ENCODE results near the gene HLTF. TPM values are rescaled to one million over a fixed set of nuclear protein-coding genes. Genes with fewer than 3 reads are reported as not detected.
A peak's percentile ranks its signal among the peaks of the same experiment; 100 is the strongest.

The HLTF gene
- total RNA-seq, 1 donor from 2014 or later: 19.6 TPM

DNA sequence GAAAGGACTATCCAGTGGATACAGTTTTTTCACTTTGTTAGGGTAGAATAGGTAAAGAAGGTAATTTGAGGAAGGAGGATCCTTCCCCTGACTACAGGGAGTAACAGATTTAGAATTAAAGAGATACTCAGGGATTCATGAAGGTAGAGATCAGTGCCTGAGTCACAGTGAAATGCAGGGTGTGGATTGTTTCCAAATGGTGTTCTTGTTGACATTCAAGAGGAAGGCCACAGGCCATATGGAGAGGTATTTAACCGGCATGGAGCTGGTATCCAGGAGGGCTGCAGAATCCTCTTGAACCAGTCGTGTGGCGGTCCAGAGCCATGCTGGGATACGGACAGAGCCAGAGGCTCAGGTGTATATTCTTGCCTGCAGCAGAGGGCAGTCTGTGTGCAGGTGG, 66.8 kb downstream of the HLTF start:
- no peak overlapping the region for H3K27ac Mint-ChIP-seq
- no peak overlapping the region for H3K4me3 Mint-ChIP-seq
- peaks cover 30% of the 10 kb centered on the region for H3K36me3 Mint-ChIP-seq (ENCODE audit: low read depth)
- peaks cover 13% of the 10 kb centered on the region for H3K4me1 Mint-ChIP-seq
- peak; percentile 54 for DNase-seq
- no peaks in the 10 kb centered on the region for H3K27me3 Mint-ChIP-seq
- peaks cover 2% of the 10 kb centered on the region for H3K9me3 Mint-ChIP-seq
- intact Hi-C loops (cut with micrococcal nuclease): no loop called here

DNA sequence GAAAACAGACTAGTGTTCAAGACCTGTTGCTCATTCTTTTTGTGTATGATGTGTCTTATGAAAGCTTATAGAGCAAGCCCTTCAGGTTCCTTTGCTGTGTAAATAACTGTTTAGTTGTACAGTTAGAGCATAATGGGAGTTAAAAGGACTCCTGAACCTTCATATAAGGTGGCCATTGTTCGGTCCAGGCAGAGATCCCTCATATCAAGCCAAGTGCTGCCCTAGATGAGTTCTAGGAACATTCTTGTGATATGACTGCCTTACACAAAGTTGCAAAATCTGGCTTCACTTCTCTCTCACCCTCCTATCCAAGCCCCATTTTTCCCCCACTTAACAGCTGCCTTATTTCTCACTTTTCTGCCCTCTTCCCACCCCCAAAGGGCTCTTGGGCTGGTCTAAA, 68.1 kb downstream of the HLTF start:
- H3K9me3 Mint-ChIP-seq: no peaks in the 10 kb centered on the region
- no peaks in the 10 kb centered on the region for H3K27me3 Mint-ChIP-seq
- H3K4me3 Mint-ChIP-seq: no peak overlapping the region
- peak; percentile 32 for DNase-seq
- peaks cover 13% of the 10 kb centered on the region for H3K4me1 Mint-ChIP-seq
- peaks cover 31% of the 10 kb centered on the region for H3K36me3 Mint-ChIP-seq (ENCODE audit: low read depth)
- intact Hi-C loops (cut with micrococcal nuclease): no loop called here
- H3K27ac Mint-ChIP-seq: no peak overlapping the region

DNA sequence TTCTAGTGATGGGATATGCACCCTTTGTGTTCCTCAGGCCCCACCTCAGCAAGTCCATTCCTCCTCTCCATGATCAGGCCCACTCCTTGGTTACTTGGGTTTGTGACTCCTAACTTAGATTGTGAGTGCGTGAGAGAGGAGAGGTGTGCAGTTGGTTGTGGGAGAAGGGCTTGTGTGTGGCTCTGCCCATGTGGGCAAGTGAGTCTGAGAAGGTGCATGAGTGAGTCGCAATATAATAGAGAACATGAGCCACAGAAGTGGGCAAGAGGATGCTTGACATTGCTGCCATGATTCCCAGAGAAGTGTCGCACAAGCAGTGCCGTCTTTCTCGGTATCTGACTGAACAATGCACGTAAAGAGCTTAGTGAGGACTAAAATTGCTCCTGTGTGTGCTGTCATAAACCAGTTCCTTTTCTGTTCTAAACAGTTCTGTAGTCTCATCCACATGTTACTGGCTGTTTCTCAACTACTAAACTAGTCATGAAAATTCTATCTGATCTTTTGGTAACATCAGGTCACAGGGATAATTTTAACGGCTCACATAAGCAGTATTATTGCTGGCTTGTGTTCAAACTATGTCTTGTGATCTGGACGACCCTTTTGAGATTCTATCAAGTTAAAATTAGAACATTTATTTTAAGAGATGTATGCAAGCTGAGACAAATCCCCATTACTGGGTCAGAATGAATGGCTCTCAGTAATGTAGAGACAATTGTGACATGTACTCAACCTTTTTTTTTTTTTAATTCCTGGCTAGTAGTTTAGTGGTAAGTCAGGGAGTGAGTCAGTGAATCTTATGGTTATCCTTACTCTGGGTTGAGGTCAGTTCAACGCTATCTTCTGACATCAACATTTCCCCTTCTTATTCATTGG, 69.4 kb downstream of the HLTF start:
- intact Hi-C loops (cut with micrococcal nuclease): no loop called here
- Mint-ChIP-seq H3K4me3 (no peak overlapping the region), H3K36me3 (ENCODE audit: low read depth) (peaks cover 34% of the 10 kb centered on the region), H3K9me3 (no peaks in the 10 kb centered on the region), H3K4me1 (peaks cover 13% of the 10 kb centered on the region), H3K27ac (no peak overlapping the region), H3K27me3 (no peaks in the 10 kb centered on the region)
- peak; percentile 45 for DNase-seq

DNA sequence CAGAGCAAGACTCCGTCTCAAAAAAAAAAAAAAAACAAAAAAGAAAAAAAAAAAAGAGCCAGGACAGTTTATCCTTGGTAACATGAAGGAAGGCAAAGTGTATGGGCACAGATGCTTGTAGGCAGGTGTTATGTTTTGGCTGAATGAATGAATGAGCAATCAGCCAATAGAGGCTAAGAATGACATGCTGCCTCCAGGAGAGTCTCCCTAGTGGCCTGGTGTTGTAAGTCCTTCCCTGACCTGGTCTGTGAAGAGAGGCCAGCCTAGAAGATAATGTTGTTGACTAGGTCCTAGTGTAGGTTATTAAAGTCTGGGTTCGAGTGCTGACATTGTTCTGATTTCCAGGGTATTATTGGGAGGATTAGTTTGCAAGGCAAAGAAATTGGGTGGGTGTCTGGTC, 70.1 kb downstream of the HLTF start:
- Mint-ChIP-seq H3K36me3 (ENCODE audit: low read depth) (peaks cover 40% of the 10 kb centered on the region), H3K27ac (no peak overlapping the region), H3K9me3 (no peaks in the 10 kb centered on the region), H3K27me3 (no peaks in the 10 kb centered on the region), H3K4me3 (no peak overlapping the region), H3K4me1 (peaks cover 15% of the 10 kb centered on the region)
- DNase-seq: no peak
- intact Hi-C loops (cut with micrococcal nuclease): no loop called here

DNA sequence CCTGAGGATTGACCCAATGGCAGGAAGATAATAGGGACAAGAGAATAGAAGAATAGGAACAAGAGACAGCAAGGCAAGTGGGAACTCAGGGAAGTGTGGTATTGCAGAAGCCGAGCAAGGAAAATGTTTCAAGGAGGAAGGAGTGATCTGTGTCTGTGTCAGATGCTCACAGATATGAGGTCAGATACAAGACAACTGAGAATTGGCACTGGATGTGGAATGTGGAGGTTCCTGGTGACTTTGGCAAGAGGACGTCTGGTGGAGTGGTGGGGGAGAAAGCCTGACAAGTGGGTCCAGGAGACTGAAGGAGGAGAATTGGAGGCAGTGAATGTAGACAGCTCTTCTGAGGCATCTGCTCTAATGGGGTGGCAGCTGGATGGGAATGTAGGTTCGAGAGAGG, 70.9 kb downstream of the HLTF start:
- peaks cover 16% of the 10 kb centered on the region for H3K4me1 Mint-ChIP-seq
- intact Hi-C loops (cut with micrococcal nuclease): no loop called here
- H3K36me3 Mint-ChIP-seq (ENCODE audit: low read depth): peaks cover 49% of the 10 kb centered on the region
- no peaks in the 10 kb centered on the region for H3K27me3 Mint-ChIP-seq
- DNase-seq: peak; percentile 39
- H3K27ac Mint-ChIP-seq: peak overlapping the region; percentile 17
- no peaks in the 10 kb centered on the region for H3K9me3 Mint-ChIP-seq
- no peak overlapping the region for H3K4me3 Mint-ChIP-seq

DNA sequence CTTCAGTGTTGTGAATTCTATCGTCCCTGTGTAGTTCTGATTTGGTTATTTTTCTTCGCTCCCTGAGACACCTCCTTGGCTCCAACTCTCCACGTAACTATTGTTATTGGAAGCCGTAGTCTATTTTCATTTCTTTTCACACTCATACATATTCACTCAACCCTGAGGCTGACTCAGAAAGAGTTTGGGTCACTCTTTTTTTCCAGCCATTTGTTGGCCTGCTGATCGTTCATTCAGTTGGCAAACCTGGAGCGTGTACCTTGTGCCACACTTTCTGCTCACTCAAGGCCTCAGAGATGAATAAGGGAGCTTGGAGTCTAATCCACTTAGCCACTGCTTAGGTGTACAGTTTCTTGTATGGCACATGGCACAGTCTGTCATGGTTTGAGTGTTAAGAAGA, 72.6 kb downstream of the HLTF start:
- Mint-ChIP-seq H3K27ac (no peak overlapping the region), H3K9me3 (peaks cover 3% of the 10 kb centered on the region), H3K36me3 (ENCODE audit: low read depth) (peaks cover 57% of the 10 kb centered on the region), H3K27me3 (no peaks in the 10 kb centered on the region), H3K4me3 (no peak overlapping the region), H3K4me1 (peaks cover 25% of the 10 kb centered on the region)
- intact Hi-C loops (cut with micrococcal nuclease): no loop called here
- DNase-seq: no peak

DNA sequence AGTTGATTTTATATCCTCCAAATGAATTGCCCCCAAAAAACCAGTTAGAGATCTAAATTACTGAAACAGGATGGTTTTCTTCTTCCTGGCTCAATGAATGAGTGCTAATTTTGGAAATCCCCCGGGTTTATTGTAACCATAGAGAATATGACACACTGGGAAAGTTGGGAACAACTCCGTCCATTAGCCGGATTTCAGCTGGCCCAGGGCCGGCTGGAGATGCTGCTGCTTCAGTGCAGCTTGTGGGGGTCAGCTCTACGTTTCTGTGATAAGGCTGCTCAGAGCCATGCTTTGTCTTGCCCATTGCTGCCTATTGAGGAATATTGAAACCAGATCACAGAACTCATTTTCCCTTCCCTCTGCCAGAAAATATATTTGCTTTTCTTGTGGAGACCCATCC, 74.7 kb downstream of the HLTF start:
- DNase-seq: peak; percentile 17
- Mint-ChIP-seq H3K27me3 (no peaks in the 10 kb centered on the region), H3K9me3 (peaks cover 3% of the 10 kb centered on the region), H3K4me3 (no peak overlapping the region), H3K36me3 (ENCODE audit: low read depth) (peaks cover 65% of the 10 kb centered on the region), H3K27ac (no peak overlapping the region), H3K4me1 (peaks cover 29% of the 10 kb centered on the region)
- intact Hi-C loops (cut with micrococcal nuclease): no loop called here

DNA sequence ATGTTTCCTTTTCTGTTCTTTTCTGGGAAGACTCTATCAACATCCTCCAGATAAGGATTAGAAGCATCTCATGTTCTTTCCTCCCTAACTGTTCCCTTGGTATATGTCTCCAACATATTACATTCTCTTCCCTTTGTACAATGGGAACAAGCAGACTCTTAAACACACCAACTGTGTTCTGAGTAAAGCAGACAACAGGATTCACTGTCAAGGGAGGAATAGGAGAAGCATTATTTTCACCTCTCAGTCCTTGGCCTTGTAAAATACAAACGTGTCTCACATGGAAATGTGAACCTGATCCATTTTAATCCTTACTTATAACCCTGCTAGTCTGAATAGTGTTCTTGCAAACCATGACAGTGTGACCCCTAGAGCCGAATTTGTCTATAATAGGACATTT, 75.4 kb downstream of the HLTF start:
- peak; percentile 33 for DNase-seq
- no peak overlapping the region for H3K27ac Mint-ChIP-seq
- intact Hi-C loops (cut with micrococcal nuclease): no loop called here
- peaks cover 62% of the 10 kb centered on the region for H3K36me3 Mint-ChIP-seq (ENCODE audit: low read depth)
- H3K4me3 Mint-ChIP-seq: no peak overlapping the region
- H3K9me3 Mint-ChIP-seq: peaks cover 3% of the 10 kb centered on the region
- peaks cover 27% of the 10 kb centered on the region for H3K4me1 Mint-ChIP-seq
- no peaks in the 10 kb centered on the region for H3K27me3 Mint-ChIP-seq

DNA sequence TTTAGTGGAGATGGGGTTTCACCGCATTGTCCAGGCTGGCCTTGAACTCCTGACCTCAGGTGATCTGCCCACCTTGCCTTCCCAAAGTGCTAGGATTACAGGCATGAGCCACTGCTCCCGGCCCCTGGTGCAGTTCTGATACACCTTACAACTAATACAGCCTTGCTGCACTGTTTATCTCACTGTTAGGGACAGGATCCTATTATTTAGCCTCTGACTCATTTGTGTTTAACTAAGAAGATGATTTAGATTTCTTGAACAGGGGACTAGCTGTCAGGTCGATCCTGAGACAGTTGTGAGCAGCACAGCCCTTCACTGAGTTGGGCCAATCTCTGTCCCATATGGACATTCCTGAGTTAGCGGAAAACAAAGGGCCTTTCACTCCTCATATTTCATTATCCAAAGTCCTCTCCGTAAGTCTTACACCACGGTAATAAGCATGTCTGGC, 75.8 kb downstream of the HLTF start:
- intact Hi-C loops (cut with micrococcal nuclease): no loop called here
- Mint-ChIP-seq H3K27me3 (no peaks in the 10 kb centered on the region), H3K4me3 (no peak overlapping the region), H3K4me1 (peaks cover 25% of the 10 kb centered on the region), H3K27ac (no peak overlapping the region), H3K9me3 (peaks cover 3% of the 10 kb centered on the region), H3K36me3 (ENCODE audit: low read depth) (peaks cover 63% of the 10 kb centered on the region)
- DNase-seq: peak; percentile 29

- no peaks in the 10 kb centered on the region for H3K27me3 Mint-ChIP-seq
- peaks cover 57% of the 10 kb centered on the region for H3K36me3 Mint-ChIP-seq (ENCODE audit: low read depth)
- peak overlapping the region; percentile 31 for H3K4me3 Mint-ChIP-seq
- peaks cover 3% of the 10 kb centered on the region for H3K9me3 Mint-ChIP-seq
- H3K4me1 Mint-ChIP-seq: peaks cover 22% of the 10 kb centered on the region
- intact Hi-C loops (cut with micrococcal nuclease): loop anchor here (2.0 to 5.0 kb wide), 2 partner anchors 17 to 33 kb away; no protein-coding TSS in a partner anchor
- DNase-seq: peak; percentile 84
- peak overlapping the region; percentile 64 for H3K27ac Mint-ChIP-seq
These were observed 76.6 kb downstream of the HLTF start for GRCh38 chr3:149009732-149010131.

- DNase-seq: no peak
- Mint-ChIP-seq H3K9me3 (peaks cover 3% of the 10 kb centered on the region), H3K4me1 (peaks cover 29% of the 10 kb centered on the region), H3K4me3 (no peak overlapping the region), H3K27ac (no peak overlapping the region), H3K27me3 (no peaks in the 10 kb centered on the region), H3K36me3 (ENCODE audit: low read depth) (peaks cover 48% of the 10 kb centered on the region)
- intact Hi-C loops (cut with micrococcal nuclease): loop anchor here (2.0 to 5.0 kb wide), 2 partner anchors 15 to 35 kb away; no protein-coding TSS in a partner anchor
These were observed 78.6 kb downstream of the HLTF start for GRCh38 chr3:149007567-149008257.

DNA sequence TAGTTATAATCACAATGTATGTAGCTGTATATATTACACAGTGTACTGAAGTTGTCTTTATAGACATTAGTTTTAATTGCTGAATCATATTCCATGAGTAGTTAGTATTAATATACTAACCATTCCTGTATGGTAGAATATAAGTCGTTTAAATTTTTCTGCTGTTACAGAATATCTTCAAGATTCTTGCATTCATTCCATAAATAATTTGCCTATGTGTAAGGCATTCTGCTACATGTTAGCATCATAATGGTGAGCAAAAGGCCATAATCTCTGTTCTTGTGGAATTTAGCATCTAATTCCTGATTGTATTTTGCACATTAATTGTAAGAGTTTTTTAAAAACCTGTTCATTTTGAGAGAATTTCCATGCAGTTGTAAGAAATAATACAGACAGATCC, 80.9 kb downstream of the HLTF start:
- no peak overlapping the region for H3K4me3 Mint-ChIP-seq
- DNase-seq: no peak
- intact Hi-C loops (cut with micrococcal nuclease): loop anchor here (5.0 kb wide), 1 partner anchor 37 kb away; no protein-coding TSS in a partner anchor
- H3K27me3 Mint-ChIP-seq: no peaks in the 10 kb centered on the region
- H3K9me3 Mint-ChIP-seq: peaks cover 3% of the 10 kb centered on the region
- H3K27ac Mint-ChIP-seq: no peak overlapping the region
- H3K36me3 Mint-ChIP-seq (ENCODE audit: low read depth): peaks cover 36% of the 10 kb centered on the region
- H3K4me1 Mint-ChIP-seq: peaks cover 21% of the 10 kb centered on the region

GRCh38 chr3:149004622-149005021, 81.7 kb downstream of the HLTF start:
- no peak for DNase-seq
- no peak overlapping the region for H3K4me3 Mint-ChIP-seq
- no peak overlapping the region for H3K27ac Mint-ChIP-seq
- peaks cover 24% of the 10 kb centered on the region for H3K4me1 Mint-ChIP-seq
- peaks cover 38% of the 10 kb centered on the region for H3K36me3 Mint-ChIP-seq (ENCODE audit: low read depth)
- H3K27me3 Mint-ChIP-seq: no peaks in the 10 kb centered on the region
- intact Hi-C loops (cut with micrococcal nuclease): loop anchor here (5.0 kb wide), 1 partner anchor 38 kb away; no protein-coding TSS in a partner anchor
- H3K9me3 Mint-ChIP-seq: no peaks in the 10 kb centered on the region

DNA sequence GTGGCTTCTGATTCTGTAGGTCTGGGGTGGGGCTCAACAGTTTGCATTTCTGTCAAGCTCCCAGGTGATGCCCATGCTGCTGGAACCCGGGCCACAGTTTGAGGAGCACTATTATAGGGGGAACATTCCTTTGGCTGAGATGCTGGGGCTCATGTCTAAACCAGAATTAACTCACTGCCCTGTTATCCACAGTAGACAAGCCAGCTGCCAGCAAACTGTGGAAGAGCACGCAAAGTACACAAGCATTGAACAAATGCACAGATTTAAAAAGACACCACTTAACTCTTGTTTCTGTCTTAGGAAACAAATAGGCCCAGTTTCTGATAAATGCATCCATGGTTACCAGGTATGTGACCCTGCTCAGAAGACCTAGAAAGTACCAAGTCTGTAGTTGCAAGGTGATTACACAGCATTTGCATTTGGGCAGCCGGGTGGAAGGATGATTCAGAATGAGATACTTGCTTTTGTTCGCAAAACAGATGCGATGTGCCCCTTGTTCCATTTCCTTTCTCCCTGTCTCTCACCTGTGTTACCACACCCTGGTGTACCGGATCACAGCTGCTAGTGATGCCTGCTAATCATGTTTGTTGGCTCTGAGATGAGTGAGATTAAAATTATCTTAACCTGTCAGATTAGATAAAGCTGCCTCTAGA, 82.6 kb downstream of the HLTF start:
- no peak overlapping the region for H3K4me3 Mint-ChIP-seq
- H3K4me1 Mint-ChIP-seq: peaks cover 25% of the 10 kb centered on the region
- no peak overlapping the region for H3K27ac Mint-ChIP-seq
- intact Hi-C loops (cut with micrococcal nuclease): no loop called here
- H3K9me3 Mint-ChIP-seq: no peaks in the 10 kb centered on the region
- H3K27me3 Mint-ChIP-seq: no peaks in the 10 kb centered on the region
- DNase-seq: no peak
- peaks cover 37% of the 10 kb centered on the region for H3K36me3 Mint-ChIP-seq (ENCODE audit: low read depth)
